ENCODE data around the gene SLC1A7.

DNA sequence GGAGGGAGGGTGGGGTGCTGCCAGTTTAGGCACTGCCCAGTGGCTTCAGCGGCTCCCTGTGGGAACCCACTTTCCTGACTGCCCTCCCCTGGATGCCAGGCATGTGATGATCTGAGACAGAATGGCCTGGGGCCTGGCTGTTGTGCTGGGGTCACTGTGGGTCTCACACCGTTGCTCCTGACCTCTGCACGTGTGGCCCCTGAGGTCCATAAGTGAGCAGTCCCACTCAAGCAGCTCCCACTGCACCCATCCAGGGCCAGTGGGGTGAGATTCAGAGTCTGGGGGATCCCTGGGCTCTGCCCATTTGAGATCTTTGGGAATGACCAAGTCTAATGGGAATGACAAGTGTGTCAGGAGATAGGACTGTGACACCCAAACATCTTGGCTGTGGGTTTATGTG, 62.4 kb downstream of the SLC1A7 start:
- TF ChIP-seq, protein P1, sequence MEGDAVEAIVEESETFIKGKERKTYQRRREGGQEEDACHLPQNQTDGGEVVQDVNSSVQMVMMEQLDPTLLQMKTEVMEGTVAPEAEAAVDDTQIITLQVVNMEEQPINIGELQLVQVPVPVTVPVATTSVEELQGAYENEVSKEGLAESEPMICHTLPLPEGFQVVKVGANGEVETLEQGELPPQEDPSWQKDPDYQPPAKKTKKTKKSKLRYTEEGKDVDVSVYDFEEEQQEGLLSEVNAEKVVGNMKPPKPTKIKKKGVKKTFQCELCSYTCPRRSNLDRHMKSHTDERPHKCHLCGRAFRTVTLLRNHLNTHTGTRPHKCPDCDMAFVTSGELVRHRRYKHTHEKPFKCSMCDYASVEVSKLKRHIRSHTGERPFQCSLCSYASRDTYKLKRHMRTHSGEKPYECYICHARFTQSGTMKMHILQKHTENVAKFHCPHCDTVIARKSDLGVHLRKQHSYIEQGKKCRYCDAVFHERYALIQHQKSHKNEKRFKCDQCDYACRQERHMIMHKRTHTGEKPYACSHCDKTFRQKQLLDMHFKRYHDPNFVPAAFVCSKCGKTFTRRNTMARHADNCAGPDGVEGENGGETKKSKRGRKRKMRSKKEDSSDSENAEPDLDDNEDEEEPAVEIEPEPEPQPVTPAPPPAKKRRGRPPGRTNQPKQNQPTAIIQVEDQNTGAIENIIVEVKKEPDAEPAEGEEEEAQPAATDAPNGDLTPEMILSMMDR (IDR thresholded peaks at IDR 0.05; ENCODE audit: low read depth, low read length, missing input control), result no peak
- TF ChIP-seq JUND (IDR thresholded peaks at IDR 0.05), result no peak
- TF ChIP-seq REST (IDR thresholded peaks at IDR 0.05), result no peak
